GM12891 (cell line): Measurements from ENCODE around the gene NKAIN2.

Experiments used
- PAX5 ChIP-seq: IDR thresholded peaks from 2 replicates; pipeline ENCODE4 v1.6.1; 2011; ENCODE audit warnings: low read length, moderate library complexity, mild to moderate bottlenecking; ENCODE audit not compliant: insufficient read depth, severe bottlenecking
- POLR2A ChIP-seq: IDR thresholded peaks from 2 replicates; pipeline ENCODE4 v1.6.1; 2011; ENCODE audit warnings: low read depth, low read length, control low read depth
- POLR2AphosphoS5 ChIP-seq: IDR thresholded peaks from 2 replicates; pipeline ENCODE4 v1.6.1; 2011; ENCODE audit warnings: low read depth, low read length, control low read depth
- POU2F2 ChIP-seq: IDR thresholded peaks from 2 replicates; pipeline ENCODE4 v1.6.1; 2011; ENCODE audit warnings: low read depth, mild to moderate bottlenecking, control low read depth, low read length, moderate library complexity
- TAF1 ChIP-seq: IDR thresholded peaks from 2 replicates; pipeline ENCODE4 v1.6.1; 2011; ENCODE audit warnings: low read depth, low read length, control low read depth

GRCh38 chr6:124119596-124119995, 315.9 kb downstream of the NKAIN2 start:
- TF ChIP-seq POLR2A (no peak), TAF1 (no peak), POU2F2 (no peak), POLR2AphosphoS5 (no peak), PAX5 (no peak)
